ENCODE results near the gene MINAR1. TPM values are rescaled to one million over a fixed set of nuclear protein-coding genes. Genes with fewer than 3 reads are reported as not detected.

MINAR1 gene
- total RNA-seq, 1 donor from 2014 or later, result 0.89 TPM

DNA sequence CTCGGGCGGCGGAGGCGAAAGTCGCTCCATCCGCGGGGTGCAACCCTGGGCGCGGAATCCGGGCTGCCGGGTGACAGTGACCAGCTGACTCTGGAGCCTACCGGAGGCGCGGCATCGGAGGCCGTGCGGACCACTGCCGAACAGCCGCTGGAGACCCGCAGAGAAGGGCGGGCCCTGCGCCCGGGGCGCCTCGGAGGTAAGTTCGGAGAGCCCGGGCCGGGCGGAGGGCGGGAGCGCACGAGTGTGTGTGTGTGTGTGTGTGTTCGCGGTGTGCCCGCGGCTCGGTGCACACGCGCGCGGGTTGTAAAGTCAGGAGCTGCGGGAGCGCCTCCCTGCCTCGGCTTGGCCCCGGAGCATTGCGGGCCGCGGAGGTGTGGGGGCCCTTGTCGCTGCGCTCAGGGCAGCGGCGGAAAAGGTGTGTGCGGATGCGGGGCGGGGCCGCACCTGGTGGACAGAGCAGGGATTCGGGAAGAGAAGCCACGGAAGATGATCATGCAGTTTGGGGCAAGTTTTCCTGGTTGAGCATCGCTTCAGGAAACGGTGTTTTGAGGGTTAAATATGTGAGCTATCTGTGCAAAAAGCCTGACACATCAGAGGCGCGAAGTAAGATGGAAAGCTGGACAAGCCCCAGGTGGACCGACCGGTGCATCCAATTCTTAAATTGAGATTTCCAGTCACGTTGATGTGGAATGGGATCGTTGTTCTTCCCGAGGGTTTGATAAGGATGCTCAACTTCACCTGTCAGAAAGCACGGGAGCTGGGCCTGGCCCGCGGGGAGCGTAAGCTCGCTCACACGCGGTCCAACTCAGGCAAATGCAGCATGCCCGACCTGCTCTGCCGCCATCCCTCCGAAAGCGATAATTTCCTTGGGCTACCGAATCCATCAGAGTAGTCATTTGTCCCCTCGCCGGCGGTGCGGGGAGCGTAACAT lies 474 bp downstream of the MINAR1 start:
- intact Hi-C loops (cut with micrococcal nuclease), result no loop called here

GRCh38 chr15:79433276-79433990 lies 1.3 kb downstream of the MINAR1 start:
- intact Hi-C loops (cut with micrococcal nuclease), result no loop called here

DNA sequence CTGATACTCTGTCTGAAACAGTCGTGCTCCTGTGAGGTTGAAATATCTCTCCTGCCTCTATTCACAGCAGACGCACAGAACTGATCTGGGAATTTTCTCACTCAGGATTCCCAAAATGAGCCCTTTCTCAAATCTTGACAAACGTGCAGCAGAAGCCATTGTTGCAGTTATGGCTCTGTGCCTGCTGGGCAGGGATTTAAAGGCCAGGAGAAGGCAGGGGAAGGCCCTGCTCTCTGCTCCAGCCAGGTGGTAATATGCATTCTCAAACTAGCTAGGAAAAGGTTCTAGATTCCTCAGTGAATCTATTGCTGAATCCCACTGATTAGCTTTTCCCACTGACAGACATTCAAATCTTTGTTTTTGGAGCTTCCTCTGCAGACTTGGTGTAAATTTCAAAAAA lies 2.2 kb downstream of the MINAR1 start:
- intact Hi-C loops (cut with micrococcal nuclease), result no loop called here

GRCh38 chr15:79436037-79436780 lies 4.1 kb downstream of the MINAR1 start:
- intact Hi-C loops (cut with micrococcal nuclease), result no loop called here

DNA sequence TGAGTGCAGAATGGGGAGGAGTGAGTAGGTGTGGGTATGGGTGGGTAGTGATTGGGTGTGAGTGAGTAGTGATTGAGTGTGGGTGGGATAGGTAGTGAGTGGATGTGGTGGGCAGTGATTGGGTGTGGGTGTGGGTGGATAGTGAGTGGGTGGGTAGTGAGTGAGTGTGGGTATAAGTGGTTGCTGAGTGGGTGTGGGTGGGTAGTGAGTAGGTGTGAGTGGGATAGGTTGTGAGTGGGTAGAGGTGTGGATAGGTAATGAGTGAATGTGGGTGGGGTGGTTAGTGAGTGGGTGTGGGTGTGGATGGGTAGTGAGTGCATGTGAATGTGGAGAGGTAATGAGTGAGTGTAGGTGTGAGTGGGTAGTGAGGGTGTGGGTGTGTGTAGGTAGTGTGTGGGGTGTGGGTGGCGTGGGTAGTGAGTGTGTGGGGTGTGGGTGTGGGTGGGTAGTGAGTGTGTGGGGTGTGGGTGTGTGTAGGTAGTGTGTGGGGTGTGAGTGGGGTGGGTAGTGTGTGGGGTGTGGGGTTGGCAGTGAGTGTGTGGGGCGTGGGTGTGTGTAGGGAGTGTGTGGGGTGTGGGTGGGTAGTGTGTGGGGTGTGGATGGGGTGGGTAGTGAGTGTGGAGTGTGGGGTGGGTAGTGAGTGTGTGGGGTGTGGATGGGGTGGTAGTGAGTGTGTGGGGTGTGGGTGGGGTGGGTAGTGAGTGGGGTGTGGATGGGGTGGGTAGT lies 5.3 kb downstream of the MINAR1 start:
- intact Hi-C loops (cut with micrococcal nuclease), result no loop called here

- intact Hi-C loops (cut with micrococcal nuclease), result no loop called here
Observed at GRCh38 chr15:79439236-79439635, 7.1 kb downstream of the MINAR1 start.

- intact Hi-C loops (cut with micrococcal nuclease), result no loop called here
Observed at GRCh38 chr15:79440355-79440908, 8.3 kb downstream of the MINAR1 start.

- intact Hi-C loops (cut with micrococcal nuclease), result no loop called here
Observed at GRCh38 chr15:79442911-79443310, 10.8 kb downstream of the MINAR1 start.

DNA sequence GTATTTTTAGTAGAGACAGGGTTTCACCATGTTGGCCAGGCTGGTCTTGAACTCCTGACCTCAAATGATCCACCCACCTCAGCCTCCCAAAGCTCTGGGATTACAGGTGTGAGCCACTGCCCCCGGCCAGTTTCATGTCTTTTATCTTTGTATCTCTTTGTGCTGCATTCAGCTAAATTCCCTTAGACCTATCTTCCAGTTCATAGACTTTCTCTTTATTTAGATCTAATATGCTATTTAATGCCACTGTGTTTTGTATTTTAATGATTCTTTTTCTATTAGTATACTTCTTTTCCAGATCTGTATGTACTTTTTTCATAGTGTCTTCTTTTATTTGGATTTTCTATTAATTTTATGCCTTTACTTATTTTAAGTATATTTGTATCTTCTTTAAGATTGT lies 14.9 kb downstream of the MINAR1 start:
- intact Hi-C loops (cut with micrococcal nuclease), result no loop called here

GRCh38 chr15:79450648-79451047 lies 18.5 kb downstream of the MINAR1 start:
- intact Hi-C loops (cut with micrococcal nuclease), result no loop called here

GRCh38 chr15:79451361-79451999 lies 19.3 kb downstream of the MINAR1 start:
- intact Hi-C loops (cut with micrococcal nuclease), result no loop called here

GRCh38 chr15:79452244-79453051 lies 20.3 kb downstream of the MINAR1 start:
- intact Hi-C loops (cut with micrococcal nuclease), result no loop called here

GRCh38 chr15:79453446-79453845 lies 21.3 kb downstream of the MINAR1 start:
- intact Hi-C loops (cut with micrococcal nuclease), result no loop called here

DNA sequence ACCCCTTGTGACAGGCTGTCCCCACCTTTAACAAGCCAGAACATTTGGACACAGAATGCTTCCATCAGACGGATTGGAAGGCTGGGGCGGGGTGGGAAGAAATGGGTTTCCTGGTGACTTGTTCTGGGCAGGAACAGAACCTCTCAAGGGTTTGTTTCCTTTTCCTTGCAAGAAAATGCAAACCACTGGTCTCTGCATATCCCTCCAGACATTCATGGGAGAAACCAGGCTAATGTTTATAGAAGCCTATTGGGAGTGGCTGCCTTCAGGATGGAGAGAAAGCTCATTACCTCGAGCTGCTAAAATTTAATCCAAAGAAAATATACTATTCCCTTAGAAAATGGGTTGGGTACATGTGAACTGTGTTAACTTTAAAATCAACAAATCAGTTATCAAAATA lies 21.9 kb downstream of the MINAR1 start:
- intact Hi-C loops (cut with micrococcal nuclease), result no loop called here

GRCh38 chr15:79455361-79455760 lies 23.2 kb downstream of the MINAR1 start:
- intact Hi-C loops (cut with micrococcal nuclease), result no loop called here

DNA sequence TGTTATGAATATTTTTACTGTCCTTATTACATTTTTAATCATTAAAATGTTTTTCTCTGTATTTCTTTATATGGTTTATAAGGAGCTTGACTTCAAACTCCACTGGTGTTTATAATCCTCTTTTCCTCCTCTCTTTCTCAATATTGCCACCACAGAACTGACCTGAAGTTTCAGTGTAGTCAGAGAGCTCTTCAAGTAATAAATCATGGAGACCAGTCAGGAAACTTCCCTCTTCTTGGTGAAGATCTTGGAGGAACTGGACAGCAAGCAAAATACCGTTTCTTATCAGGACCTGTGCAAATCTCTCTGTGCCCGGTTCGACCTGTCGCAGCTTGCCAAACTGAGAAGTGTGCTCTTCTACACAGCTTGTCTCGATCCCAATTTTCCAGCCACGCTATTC lies 23.8 kb downstream of the MINAR1 start:
- intact Hi-C loops (cut with micrococcal nuclease), result no loop called here

- intact Hi-C loops (cut with micrococcal nuclease), result no loop called here
Observed at GRCh38 chr15:79458491-79458890, 26.4 kb downstream of the MINAR1 start.

DNA sequence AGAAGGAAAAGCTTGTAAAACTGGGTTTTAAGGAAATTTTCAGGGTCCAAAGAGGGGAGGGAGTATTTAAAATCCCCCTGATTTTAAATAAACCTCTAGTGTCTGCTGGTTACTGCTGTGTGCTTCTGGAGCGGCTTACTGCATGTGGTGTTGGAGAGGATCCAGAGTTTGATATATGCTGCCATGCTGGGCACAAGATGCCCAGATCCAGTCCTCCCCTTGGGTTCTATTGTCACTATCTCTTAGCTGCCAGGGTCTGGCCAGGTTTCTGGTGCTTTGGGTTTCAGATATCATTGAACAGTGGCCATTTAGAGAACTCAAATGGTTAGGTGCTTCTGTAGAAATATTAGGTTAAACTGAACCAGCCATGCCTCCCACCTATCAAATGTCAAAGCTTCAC lies 27.5 kb downstream of the MINAR1 start:
- intact Hi-C loops (cut with micrococcal nuclease), result no loop called here

GRCh38 chr15:79463043-79463780 lies 31.1 kb downstream of the MINAR1 start:
- intact Hi-C loops (cut with micrococcal nuclease), result no loop called here

Data from T-helper 2 cell treated with Interferon-gamma antibody and Interleukin-4, amounts not matched to agents 100 ng/mL and 5 ng/mL, for 36 hours (primary cell).